Mammary epithelial cell (primary cell): ENCODE results near the gene KDM7A.

ENCODE experiments used
- EZH2 ChIP-seq: IDR thresholded peaks from 2 replicates; pipeline ENCODE4 v1.6.1; 2012; ENCODE audit warnings: low read length, inconsistent platforms, borderline replicate concordance
- TF ChIP-seq, protein P1 (sequence below), 2 donors: IDR thresholded peaks in 1 of 2; conservative IDR thresholded peaks in 1 of 2; 2 replicates each; pipeline ENCODE4 v1.5.1; 2011 to 2012; ENCODE audit warnings: inconsistent platforms in 2 of 2, low read length in 2 of 2, mild to moderate bottlenecking in 2 of 2, control low read depth in 1 of 2, low read depth in 1 of 2; ENCODE audit not compliant: insufficient read depth in 1 of 2; ENCODE audit errors: extremely low read depth in 1 of 2

- TF ChIP-seq, protein P1, sequence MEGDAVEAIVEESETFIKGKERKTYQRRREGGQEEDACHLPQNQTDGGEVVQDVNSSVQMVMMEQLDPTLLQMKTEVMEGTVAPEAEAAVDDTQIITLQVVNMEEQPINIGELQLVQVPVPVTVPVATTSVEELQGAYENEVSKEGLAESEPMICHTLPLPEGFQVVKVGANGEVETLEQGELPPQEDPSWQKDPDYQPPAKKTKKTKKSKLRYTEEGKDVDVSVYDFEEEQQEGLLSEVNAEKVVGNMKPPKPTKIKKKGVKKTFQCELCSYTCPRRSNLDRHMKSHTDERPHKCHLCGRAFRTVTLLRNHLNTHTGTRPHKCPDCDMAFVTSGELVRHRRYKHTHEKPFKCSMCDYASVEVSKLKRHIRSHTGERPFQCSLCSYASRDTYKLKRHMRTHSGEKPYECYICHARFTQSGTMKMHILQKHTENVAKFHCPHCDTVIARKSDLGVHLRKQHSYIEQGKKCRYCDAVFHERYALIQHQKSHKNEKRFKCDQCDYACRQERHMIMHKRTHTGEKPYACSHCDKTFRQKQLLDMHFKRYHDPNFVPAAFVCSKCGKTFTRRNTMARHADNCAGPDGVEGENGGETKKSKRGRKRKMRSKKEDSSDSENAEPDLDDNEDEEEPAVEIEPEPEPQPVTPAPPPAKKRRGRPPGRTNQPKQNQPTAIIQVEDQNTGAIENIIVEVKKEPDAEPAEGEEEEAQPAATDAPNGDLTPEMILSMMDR (conservative IDR thresholded peaks at IDR 0.05 in 1 of 2, IDR thresholded peaks at IDR 0.05 in 1 of 2; ENCODE audit: extremely low read depth in 1 of 2, insufficient read depth in 1 of 2, low read depth in 1 of 2, low read length in 2 of 2): no peak
- no peak for TF ChIP-seq EZH2
Measured at GRCh38 chr7:140054751-140055150, 122.0 kb downstream of the KDM7A start.
